Lower leg skin (tissue), 4 donors: ENCODE measurements around the gene R3HDM4. TPM values are rescaled to one million over a fixed set of nuclear protein-coding genes. Genes with fewer than 3 reads are reported as not detected.
"Not testable (repeated sequence)": the region's sequence is repeated elsewhere in the genome, so short reads cannot be mapped to it uniquely, and the experiment has no call there.

ENCODE experiments used
- DNase-seq, 2 donors: peaks; one replicate each; pipeline ENCODE4 v3.0.0-alpha.2; 2019; ENCODE audit warnings: low spot score in 2 of 2
- H3K4me3 ChIP-seq: fragments of 200-600 bp; sonication (generic); 2 replicates; pipeline ENCODE4 v1.5.1; 2017; ENCODE audit warnings: mild to moderate bottlenecking, low read depth; ENCODE audit not compliant: poor library complexity, severe bottlenecking
- CTCF ChIP-seq, 3 donors: fragments of 450-650 bp; IDR thresholded peaks; one replicate each; pipeline ENCODE4 v1.5.1; 2016; ENCODE audit warnings: antibody characterized with exemption in 3 of 3, mild to moderate bottlenecking in 3 of 3, moderate library complexity in 2 of 3
- POLR2A ChIP-seq, 2 donors: fragments of 450-650 bp; IDR thresholded peaks; one replicate each; pipeline ENCODE4 v1.6.1; 2016 to 2017; ENCODE audit warnings: antibody characterized with exemption in 2 of 2, mild to moderate bottlenecking in 1 of 2, moderate library complexity in 1 of 2
- WGBS, 2 donors: methylation state at CpG; one replicate each; pipeline ENCODE4 v1.1.5; 2018; 5-methylcytosine and 5-hydroxymethylcytosine counted together
- intact Hi-C: fragments of 100-400 bp; cut with DNase I; formaldehyde crosslinking; loops from one replicate; pipeline ENCODE4 v1.15.0; 2023; ENCODE audit warnings: low total_unique reads
- total RNA-seq, 4 donors: library from RNA; depleted of rRNA; stranded (reverse); fragments of >200 nt; gene quantifications; one replicate each; pipeline ENCODE4 v1.1.0, GENCODE V29; 2016

The R3HDM4 gene
- total RNA-seq, 4 donors from 2014 or later, result 58.1 to 75.6 (median 65.8) TPM

DNA sequence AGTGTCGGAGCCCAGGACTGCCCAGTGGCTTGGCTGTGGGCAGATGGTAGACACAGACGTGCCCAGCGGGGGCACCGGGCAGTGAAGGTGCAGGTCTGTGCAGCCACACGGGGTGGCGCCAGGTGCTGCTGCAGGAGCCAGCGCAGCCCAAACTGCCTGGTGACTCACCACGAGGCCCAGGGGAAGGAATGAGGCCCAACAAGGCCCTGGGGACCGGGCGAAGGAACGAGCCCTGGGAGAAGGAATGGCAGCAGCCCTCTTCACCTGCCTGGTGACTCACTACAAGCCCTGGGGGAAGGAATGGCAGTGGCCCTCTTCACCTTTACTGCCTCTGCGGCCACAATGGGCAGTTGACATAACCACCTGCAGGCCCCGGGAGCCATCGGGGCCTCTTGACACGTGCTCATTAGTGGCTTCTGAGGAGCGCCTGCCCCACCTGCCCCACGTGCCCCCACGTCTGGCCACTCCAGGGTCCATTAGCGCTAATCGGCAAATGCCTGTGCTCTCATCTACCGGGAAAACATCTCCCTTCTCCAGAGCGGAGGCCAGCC lies 29.3 kb downstream of the R3HDM4 start:
- TF ChIP-seq POLR2A (IDR thresholded peaks at IDR 0.05) (no peak), CTCF (IDR thresholded peaks at IDR 0.05) (no peak)
- WGBS, 2 donors, result 71 to 72% methylated on average over 11 to 20 of the region's 22 CpGs
- intact Hi-C loops, result no loop called here
- no peak for DNase-seq
- H3K4me3 ChIP-seq, result no peak overlapping the region

- DNase-seq, result no peak
- WGBS, 2 donors, result 92 to 95% methylated on average over 30 of the region's 30 CpGs
- no peak overlapping the region for H3K4me3 ChIP-seq
- TF ChIP-seq CTCF (IDR thresholded peaks at IDR 0.05) (no peak), POLR2A (IDR thresholded peaks at IDR 0.05) (no peak)
- intact Hi-C loops, result no loop called here
These were observed 30.0 kb downstream of the R3HDM4 start for GRCh38 chr19:882871-883497.

DNA sequence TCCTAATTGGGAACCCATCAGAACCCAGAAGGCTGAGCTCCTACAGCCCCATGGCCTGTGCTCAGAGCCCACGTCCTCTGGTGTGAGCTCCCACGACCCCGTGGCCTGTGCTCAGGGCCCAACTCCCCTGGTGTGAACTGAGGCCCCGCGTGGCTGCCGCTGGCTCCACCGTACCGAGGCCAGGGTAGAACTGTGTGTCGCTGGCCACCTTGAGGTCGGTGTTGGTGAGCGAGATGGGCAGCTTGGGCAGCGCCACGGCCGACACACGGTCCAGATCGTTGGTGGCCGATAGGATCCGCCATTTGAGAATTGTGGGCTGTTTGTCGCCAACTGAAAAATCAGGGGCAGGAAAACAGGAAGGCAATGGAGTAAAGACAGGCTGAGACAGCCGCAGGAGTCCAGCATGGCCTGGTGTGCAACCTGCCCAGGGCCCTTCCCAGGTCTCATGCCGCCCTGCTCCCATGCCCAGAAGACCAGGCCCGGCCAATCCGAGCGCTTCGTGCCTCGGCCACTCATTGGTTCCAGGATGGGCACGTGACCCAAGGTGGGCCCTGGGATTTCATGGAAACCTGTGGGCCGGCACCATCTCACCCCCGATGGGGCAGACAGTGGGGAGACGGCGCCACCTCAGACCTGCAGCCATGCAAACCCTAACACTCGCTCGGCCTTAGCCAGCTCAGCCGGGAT lies 31.5 kb downstream of the R3HDM4 start:
- TF ChIP-seq CTCF (IDR thresholded peaks at IDR 0.05), result no peak
- no peak for TF ChIP-seq POLR2A (IDR thresholded peaks at IDR 0.05)
- 97 to 98% methylated on average over 29 to 34 of the region's 34 CpGs for WGBS, 2 donors
- no peak for DNase-seq
- no peak overlapping the region for H3K4me3 ChIP-seq
- intact Hi-C loops, result no loop called here

DNA sequence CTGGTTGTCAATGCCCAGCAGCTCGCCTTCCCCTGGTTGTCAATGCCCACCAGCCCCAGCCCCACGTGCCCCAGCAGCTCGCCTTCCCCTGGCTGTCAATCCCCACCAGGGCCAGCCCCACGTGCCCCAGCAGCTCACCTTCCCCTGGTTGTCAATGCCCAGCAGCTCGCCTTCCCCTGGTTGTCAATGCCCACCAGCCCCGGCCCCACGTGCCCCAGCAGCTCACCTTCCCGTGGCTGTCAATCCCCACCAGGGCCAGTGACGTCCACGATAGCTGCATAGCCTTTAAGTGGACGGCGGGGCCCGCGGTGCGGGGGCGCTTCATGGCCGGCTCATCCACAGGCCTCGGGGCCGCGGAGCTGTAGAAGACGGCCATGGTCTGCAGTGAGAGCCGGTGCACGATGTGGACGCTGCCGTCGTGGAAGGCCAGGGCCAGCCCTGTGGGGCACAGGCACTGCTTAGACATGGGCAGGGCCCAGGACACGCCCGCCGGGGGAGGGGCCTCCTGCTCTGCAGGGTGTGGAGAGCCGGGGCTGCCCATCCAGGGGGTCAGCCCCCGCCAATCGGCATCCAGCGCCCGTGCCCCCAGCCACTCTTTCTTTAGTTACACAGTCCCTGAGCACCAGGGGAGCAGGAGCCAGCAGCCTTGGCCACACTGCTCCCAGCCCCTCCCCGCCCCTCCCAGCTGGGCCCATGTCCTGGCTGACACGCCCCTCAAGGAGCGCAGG lies 33.1 kb downstream of the R3HDM4 start:
- H3K4me3 ChIP-seq, result no peak overlapping the region
- no peak for DNase-seq
- WGBS, 2 donors, result 86% methylated on average over 32 to 35 of the region's 37 CpGs
- intact Hi-C loops, result no loop called here
- no peak for TF ChIP-seq POLR2A (IDR thresholded peaks at IDR 0.05)
- TF ChIP-seq CTCF (IDR thresholded peaks at IDR 0.05), result no peak

DNA sequence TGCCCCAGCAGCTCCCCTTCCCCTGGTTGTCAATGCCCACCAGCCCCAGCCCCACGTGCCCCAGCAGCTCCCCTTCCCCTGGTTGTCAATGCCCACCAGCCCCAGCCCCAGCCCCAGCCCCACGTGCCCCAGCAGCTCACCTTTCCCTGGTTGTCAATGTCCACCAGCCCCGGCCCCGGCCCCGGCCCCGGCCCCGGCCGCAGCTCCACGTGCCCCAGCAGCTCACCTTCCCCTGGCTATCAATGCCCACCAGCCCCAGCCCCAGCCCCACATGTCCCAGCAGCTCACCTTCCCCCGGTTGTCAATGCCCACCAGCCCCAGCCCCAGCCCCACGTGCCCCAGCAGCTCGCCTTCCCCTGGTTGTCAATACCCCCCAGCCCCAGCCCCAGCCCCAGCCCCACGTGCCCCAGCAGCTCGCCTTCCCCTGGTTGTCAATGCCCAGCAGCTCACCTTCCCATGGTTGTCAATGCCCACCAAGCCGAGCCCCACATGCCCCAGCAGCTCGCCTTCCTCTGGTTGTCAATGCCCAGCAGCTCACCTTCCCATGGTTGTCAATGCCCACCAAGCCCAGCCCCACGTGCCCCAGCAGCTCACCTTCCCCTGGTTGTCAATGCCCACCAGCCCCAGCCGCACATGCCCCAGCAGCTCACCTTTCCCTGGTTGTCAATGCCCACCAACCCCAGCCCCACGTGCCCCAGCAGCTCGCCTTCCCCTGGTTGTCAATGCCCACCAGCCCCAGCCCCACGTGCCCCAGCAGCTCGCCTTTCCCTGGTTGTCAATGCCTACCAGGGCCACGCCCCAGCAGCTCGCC lies 34.1 kb downstream of the R3HDM4 start:
- DNase-seq, H3K4me3 ChIP-seq, intact Hi-C loops: not testable (repeated sequence)
- 79 to 85% methylated on average over 16 to 23 of the region's 24 CpGs for WGBS, 2 donors

DNA sequence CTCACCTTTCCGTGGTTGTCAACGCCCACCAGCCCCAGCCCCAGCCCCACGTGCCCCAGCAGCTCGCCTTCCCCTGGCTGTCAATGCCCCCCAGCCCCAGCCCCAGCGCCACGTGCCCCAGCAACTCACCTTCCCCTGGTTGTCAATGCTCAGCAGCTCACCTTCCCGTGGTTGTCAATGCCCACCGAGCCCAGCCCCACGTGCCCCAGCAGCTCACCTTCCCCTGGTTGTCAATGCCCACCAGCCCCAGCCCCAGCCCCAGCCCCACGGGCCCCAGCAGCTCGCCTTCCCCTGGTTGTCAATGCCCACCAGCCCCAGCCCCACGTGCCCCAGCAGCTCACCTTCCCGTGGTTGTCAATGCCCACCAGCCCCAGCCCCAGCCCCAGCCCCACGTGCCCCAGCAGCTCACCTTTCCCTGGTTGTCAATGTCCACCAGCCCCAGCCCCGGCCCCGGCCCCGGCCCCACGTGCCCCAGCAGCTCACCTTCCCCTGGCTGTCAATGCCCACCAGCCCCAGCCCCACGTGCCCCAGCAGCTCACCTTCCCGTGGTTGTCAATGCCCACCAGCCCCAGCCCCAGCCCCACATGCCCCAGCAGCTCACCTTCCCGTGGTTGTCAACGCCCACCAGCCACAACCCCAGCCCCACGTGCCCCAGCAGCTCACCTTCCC lies 34.9 kb downstream of the R3HDM4 start:
- H3K4me3 ChIP-seq, DNase-seq, intact Hi-C loops: not testable (repeated sequence)
- 62 to 74% methylated on average over 6 to 10 of the region's 23 CpGs for WGBS, 2 donors
